DMS53 treated with DMSO at 0.1 percent for 48 hours (cell line): ENCODE data around the gene UBAC2.
"Not testable (repeated sequence)": the region's sequence is repeated elsewhere in the genome, so short reads cannot be mapped to it uniquely, and the experiment has no call there.

Experiments
- DNase-seq: peaks from one replicate; lab custom pipeline; 2025; ENCODE audit not compliant: unreplicated experiment; lab: John Stamatoyannopoulos, UW

UBAC2 gene

GRCh38 chr13:99231721-99232120 lies 31.1 kb downstream of the UBAC2 start:
- no peak for DNase-seq

- no peak for DNase-seq
Observed at GRCh38 chr13:99237981-99238662, 37.5 kb downstream of the UBAC2 start.

- DNase-seq = no peak
Observed at GRCh38 chr13:99246100-99246499, 45.4 kb downstream of the UBAC2 start.

- DNase-seq = not testable (repeated sequence)
Observed at GRCh38 chr13:99249178-99249577, 48.5 kb downstream of the UBAC2 start.

GRCh38 chr13:99249606-99250005 lies 49.0 kb downstream of the UBAC2 start:
- not testable (repeated sequence) for DNase-seq

GRCh38 chr13:99250982-99251825 lies 50.5 kb downstream of the UBAC2 start:
- no peak for DNase-seq

GRCh38 chr13:99251921-99252320 lies 51.3 kb downstream of the UBAC2 start:
- no peak for DNase-seq

- DNase-seq = no peak
Observed at GRCh38 chr13:99254830-99255229, 54.2 kb downstream of the UBAC2 start.

GRCh38 chr13:99255271-99255670 lies 54.6 kb downstream of the UBAC2 start:
- no peak for DNase-seq

GRCh38 chr13:99256283-99256682 lies 55.6 kb downstream of the UBAC2 start:
- no peak for DNase-seq

GRCh38 chr13:99256709-99257108 lies 56.1 kb downstream of the UBAC2 start:
- DNase-seq = no peak

GRCh38 chr13:99257291-99257690 lies 56.6 kb downstream of the UBAC2 start:
- no peak for DNase-seq

GRCh38 chr13:99258210-99258860 lies 57.7 kb downstream of the UBAC2 start, which contains the start of gene GPR18:
TSS of gene GPR18 (minus strand) at chr13:99258379. CDS start at chr13:99255872, 2,507 bp downstream.
- no peak for DNase-seq

- DNase-seq = no peak
Observed at GRCh38 chr13:99258946-99259345, 58.3 kb downstream of the UBAC2 start.

GRCh38 chr13:99260216-99260615 lies 59.6 kb downstream of the UBAC2 start:
- no peak for DNase-seq

- no peak for DNase-seq
Observed at GRCh38 chr13:99261059-99261458, 60.4 kb downstream of the UBAC2 start.

- DNase-seq = no peak
Observed at GRCh38 chr13:99263126-99263785, 62.6 kb downstream of the UBAC2 start.

GRCh38 chr13:99264051-99264450 lies 63.4 kb downstream of the UBAC2 start:
- no peak for DNase-seq

GRCh38 chr13:99265162-99265800 lies 64.6 kb downstream of the UBAC2 start:
- DNase-seq = no peak

GRCh38 chr13:99265821-99266426 lies 65.3 kb downstream of the UBAC2 start:
- DNase-seq = no peak
